H1 (cell line): ENCODE measurements around the gene TEX13B. TPM values are rescaled to one million over a fixed set of nuclear protein-coding genes. Genes with fewer than 3 reads are reported as not detected.

ENCODE experiments used
- polyA plus RNA-seq, 7 experiments: library from polyadenylated mRNA; depleted of rRNA in 3 of 7; stranded (reverse) in 5 of 7; unstranded in 2 of 7; fragments of >200 nt in 5 of 7; fragments of 200-250 nt in 2 of 7; gene quantifications; 1 replicate in 5 of 7; 2 replicates in 1 of 7; 4 replicates in 1 of 7; pipeline versions ENCODE4 v1.2.1 to v1.2.3, GENCODE V29; 2011 to 2013; ENCODE audit warnings: missing spikeins in 2 of 7, mixed read lengths in 2 of 7
- total RNA-seq: library from RNA; stranded (reverse); fragmentation: NEBNext Ultra II Directional; extraction: Animal tissue kit (Norgen Biotek cat#: 25700); gene quantifications from 2 replicates; pipeline ENCODE4 v1.2.1, GENCODE V29; 2021
- TF ChIP-seq, protein P1 (sequence below): fragments of 300-600 bp; sonication (generic); IDR thresholded peaks from 2 replicates; pipeline ENCODE4 v1.7.1; 2012; ENCODE audit warnings: low read length, moderate library complexity, mild to moderate bottlenecking, inconsistent platforms; ENCODE audit not compliant: insufficient replicate concordance

The TEX13B gene
- total and polyA plus RNA-seq, 2 of the 8 experiments (the other 6 are each of a cell fraction or from before 2014, with no cell fraction given) = 0.06 to 0.32 TPM

GRCh38 chrX:108028854-108029253, 46.7 kb upstream of the TEX13B start (continued):
- TF ChIP-seq, protein P1, sequence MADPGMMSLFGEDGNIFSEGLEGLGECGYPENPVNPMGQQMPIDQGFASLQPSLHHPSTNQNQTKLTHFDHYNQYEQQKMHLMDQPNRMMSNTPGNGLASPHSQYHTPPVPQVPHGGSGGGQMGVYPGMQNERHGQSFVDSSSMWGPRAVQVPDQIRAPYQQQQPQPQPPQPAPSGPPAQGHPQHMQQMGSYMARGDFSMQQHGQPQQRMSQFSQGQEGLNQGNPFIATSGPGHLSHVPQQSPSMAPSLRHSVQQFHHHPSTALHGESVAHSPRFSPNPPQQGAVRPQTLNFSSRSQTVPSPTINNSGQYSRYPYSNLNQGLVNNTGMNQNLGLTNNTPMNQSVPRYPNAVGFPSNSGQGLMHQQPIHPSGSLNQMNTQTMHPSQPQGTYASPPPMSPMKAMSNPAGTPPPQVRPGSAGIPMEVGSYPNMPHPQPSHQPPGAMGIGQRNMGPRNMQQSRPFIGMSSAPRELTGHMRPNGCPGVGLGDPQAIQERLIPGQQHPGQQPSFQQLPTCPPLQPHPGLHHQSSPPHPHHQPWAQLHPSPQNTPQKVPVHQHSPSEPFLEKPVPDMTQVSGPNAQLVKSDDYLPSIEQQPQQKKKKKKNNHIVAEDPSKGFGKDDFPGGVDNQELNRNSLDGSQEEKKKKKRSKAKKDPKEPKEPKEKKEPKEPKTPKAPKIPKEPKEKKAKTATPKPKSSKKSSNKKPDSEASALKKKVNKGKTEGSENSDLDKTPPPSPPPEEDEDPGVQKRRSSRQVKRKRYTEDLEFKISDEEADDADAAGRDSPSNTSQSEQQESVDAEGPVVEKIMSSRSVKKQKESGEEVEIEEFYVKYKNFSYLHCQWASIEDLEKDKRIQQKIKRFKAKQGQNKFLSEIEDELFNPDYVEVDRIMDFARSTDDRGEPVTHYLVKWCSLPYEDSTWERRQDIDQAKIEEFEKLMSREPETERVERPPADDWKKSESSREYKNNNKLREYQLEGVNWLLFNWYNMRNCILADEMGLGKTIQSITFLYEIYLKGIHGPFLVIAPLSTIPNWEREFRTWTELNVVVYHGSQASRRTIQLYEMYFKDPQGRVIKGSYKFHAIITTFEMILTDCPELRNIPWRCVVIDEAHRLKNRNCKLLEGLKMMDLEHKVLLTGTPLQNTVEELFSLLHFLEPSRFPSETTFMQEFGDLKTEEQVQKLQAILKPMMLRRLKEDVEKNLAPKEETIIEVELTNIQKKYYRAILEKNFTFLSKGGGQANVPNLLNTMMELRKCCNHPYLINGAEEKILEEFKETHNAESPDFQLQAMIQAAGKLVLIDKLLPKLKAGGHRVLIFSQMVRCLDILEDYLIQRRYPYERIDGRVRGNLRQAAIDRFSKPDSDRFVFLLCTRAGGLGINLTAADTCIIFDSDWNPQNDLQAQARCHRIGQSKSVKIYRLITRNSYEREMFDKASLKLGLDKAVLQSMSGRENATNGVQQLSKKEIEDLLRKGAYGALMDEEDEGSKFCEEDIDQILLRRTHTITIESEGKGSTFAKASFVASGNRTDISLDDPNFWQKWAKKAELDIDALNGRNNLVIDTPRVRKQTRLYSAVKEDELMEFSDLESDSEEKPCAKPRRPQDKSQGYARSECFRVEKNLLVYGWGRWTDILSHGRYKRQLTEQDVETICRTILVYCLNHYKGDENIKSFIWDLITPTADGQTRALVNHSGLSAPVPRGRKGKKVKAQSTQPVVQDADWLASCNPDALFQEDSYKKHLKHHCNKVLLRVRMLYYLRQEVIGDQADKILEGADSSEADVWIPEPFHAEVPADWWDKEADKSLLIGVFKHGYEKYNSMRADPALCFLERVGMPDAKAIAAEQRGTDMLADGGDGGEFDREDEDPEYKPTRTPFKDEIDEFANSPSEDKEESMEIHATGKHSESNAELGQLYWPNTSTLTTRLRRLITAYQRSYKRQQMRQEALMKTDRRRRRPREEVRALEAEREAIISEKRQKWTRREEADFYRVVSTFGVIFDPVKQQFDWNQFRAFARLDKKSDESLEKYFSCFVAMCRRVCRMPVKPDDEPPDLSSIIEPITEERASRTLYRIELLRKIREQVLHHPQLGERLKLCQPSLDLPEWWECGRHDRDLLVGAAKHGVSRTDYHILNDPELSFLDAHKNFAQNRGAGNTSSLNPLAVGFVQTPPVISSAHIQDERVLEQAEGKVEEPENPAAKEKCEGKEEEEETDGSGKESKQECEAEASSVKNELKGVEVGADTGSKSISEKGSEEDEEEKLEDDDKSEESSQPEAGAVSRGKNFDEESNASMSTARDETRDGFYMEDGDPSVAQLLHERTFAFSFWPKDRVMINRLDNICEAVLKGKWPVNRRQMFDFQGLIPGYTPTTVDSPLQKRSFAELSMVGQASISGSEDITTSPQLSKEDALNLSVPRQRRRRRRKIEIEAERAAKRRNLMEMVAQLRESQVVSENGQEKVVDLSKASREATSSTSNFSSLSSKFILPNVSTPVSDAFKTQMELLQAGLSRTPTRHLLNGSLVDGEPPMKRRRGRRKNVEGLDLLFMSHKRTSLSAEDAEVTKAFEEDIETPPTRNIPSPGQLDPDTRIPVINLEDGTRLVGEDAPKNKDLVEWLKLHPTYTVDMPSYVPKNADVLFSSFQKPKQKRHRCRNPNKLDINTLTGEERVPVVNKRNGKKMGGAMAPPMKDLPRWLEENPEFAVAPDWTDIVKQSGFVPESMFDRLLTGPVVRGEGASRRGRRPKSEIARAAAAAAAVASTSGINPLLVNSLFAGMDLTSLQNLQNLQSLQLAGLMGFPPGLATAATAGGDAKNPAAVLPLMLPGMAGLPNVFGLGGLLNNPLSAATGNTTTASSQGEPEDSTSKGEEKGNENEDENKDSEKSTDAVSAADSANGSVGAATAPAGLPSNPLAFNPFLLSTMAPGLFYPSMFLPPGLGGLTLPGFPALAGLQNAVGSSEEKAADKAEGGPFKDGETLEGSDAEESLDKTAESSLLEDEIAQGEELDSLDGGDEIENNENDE = no peak
